Measurements from ENCODE around the gene PDLIM1. TPM values are rescaled to one million over a fixed set of nuclear protein-coding genes. Genes with fewer than 3 reads are reported as not detected.

Gene PDLIM1
- 169 to 189 TPM (median 185 TPM) in 5 replicates for total RNA-seq (2022; extraction: Qiagen RNA extraction; ENCODE audit: low read depth)

GRCh38 chr10:95290461-95291364 is at the start of gene PDLIM1:
TSS of gene PDLIM1 (minus strand) at chr10:95291003. CDS start at chr10:95290915, 88 bp downstream.

GRCh38 chr10:95193944-95194343 is 96.9 kb downstream of the PDLIM1 start, which contains the start of gene ACSM6:
TSS of gene ACSM6 (plus strand) at chr10:95194238. CDS start at chr10:95194486, 248 bp downstream.

Other genes starting within 250 kb of the PDLIM1 start
- gene CYP2C8, start 221.5 kb downstream of the PDLIM1 start, total RNA-seq (2022; extraction: Qiagen RNA extraction; ENCODE audit: low read depth): not detected in 5 replicates
- gene ACSM6, start 96.8 kb downstream of the PDLIM1 start, total RNA-seq (2022; extraction: Qiagen RNA extraction; ENCODE audit: low read depth): not detected in 5 replicates

Measured in A549 treated with ZK216348 at 1 μM for 4 hours (cell line).